Measurements from ENCODE around the gene SPACA5B. TPM values are rescaled to one million over a fixed set of nuclear protein-coding genes. Genes with fewer than 3 reads are reported as not detected.

Gene SPACA5B
- total RNA-seq, 120 experiments from 2014 or later: 0.89 TPM; not detected in 119

Other genes starting within 250 kb of the SPACA5B start
- gene ZNF182, start 126.6 kb upstream of the SPACA5B start, total RNA-seq: 10 to 100 TPM in 11 of 120 experiments, 1 to 10 TPM in 109; 5.7 to 35.3 (median 8.4) TPM
- 1 to 10 TPM in 2 of 120 experiments, under 1 TPM in 4, not detected in 114; 0.88 to 1.1 (median 0.94) TPM for gene SPACA5, start 123.6 kb upstream of the SPACA5B start, total RNA-seq
- gene ZNF630, start 59.0 kb upstream of the SPACA5B start, total RNA-seq: 10 to 100 TPM in 5 of 120 experiments, 1 to 10 TPM in 115; 2.3 to 19.3 (median 6.1) TPM
- gene SSX5, start 66.2 kb downstream of the SPACA5B start, total RNA-seq: not detected
- gene SSX1, start 124.8 kb downstream of the SPACA5B start, total RNA-seq: not detected
- gene SSX3, start 226.1 kb downstream of the SPACA5B start, total RNA-seq: not detected